HG02943 (cell line): ENCODE measurements around the gene CTBP2.

Experiments
- ATAC-seq: cut with Tn5 transposase; IDR thresholded peaks from one replicate; pipeline ENCODE4 v1.9.1; 2021; ENCODE audit warnings: mild to moderate bottlenecking, low read depth, moderate library complexity; ENCODE audit not compliant: unreplicated experiment

The CTBP2 gene

DNA sequence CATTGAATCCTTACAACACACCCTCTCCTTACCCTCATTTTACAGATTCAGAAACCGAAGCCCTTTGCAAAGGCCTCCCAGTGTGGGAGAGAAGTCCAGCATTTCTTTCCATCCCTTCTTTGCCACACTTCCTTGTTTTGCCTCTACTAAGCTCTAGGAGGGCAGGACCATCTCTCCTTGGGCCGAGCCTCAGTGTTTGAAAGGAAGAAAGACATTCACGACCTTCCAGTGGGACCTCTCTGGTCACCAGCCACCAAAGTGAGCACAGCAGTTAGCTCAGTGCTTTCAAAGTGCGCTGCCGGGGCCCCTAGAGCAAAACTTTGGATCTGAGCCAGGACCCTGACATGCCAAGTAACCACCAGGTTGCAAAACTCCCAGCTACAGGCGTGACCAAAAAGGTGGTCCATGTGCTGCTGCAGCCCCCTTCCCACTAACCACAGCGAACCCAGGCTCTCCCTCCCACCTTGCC is 12.4 kb downstream of the CTBP2 start:
- ATAC-seq = no peak

DNA sequence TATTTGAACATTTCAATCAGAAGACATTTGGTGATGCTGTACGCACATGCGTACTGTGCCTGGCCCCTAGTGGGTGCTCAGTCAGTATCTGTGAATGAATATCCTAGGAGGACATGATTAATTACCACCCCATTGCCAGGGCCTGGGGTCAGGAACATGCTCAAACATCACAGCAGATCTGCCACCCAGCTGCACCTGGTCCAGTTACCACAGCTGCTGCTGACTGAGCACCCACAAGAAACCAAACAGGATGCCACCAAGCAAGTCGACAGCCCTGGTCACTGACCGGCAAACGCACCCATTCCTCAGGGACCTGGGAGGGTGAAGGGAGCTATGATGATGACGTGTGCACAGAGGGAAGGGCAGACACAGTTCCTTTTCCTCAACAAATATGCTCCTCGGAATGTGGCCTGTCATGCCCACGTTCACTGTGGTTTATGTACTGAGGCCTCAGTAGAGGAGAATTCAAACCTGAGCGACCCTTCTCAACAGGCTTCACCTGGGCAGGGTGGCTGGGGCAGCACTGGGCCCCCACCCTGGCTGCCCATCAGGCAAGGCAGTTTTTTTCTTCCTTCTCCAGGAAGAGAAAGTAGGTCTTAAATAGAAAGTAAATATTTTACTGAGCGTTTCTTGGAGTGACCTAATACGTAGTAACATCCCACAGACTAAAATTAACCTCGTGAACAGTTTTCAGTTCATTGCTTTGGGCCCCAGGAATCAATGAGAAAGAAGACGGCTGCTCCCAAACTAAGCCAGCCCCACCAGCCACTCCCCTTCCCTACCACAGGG is 13.4 kb downstream of the CTBP2 start:
- ATAC-seq = no peak

DNA sequence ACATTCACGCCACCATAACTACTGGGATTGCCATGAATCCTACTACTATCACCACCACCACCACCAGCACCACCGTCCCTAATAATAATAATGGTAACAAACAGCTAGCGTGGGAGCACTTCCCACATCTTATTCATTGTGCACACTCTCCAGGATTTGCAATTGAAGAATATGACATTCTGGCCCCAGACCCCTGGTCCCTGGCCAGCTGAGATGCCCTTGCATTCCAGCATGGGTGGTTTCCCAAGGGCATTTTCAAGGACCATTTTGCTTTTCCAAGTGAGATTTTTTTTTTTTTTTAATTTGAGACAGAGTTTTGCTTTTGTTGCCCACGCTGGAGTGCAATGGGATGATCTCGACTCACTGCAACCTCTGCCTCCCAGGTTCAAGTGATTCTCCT is 14.7 kb downstream of the CTBP2 start:
- ATAC-seq = no peak

DNA sequence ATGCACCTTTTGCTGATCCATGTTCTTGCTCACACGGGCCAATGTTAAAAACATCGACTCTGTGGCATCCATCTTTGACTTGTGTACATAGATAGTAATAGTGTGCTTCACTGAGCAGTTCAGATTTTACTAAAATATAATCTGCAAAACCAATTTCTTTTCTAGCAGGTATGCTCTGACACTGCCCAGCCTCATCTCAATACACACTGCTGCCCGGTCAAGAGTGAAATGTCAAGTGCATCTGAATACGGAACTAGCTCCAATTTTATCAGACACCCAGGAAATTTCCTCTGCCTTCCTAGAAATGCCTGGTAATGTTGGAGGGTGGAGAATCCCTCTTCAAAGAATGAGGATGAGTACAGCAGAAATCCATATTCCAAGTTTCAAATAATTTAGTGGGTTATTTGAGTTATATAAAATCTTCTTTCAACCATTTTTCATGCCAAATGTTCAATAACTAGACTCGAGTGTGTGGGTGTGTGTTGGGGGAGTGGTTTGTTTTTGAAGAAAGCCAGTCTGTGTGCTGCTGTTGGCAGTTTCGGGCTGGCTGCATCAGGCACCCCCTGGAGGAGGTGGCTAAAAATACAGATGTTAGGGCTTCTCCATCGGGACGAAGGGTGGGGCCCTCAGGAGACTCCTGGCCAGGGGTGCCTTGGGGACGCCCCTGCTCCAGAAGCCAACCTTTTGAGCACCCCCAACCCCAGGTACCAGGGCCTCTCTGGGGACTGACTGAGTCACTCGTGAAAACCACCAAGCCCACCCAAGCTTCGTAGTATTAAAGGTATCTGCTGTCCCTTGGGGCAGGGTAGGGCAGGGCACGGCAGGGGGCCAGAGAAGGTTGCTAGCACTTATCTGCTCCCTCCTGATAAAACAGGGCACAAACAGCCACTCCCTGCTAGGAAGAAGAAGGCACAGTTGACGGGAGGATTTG is 15.4 kb downstream of the CTBP2 start:
- no peak for ATAC-seq

DNA sequence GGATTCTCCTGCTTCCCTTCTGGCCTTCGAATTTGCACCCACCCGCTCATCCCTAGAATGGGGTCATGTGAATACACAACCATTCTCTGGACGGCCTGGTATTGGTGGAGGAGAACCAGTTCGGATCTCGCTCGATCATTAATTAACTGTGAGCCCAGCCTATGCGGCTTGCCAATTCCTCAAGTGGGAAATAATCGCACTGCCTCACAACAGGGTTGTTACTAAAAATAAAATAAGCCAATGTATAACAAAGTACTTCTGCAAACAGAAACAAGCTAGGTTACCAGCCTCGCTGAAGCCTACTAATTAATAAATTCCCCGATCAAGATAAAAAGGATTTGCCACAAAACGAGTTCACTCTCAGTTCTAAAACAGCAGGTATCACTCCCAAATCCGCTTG is 16.2 kb downstream of the CTBP2 start:
- no peak for ATAC-seq

DNA sequence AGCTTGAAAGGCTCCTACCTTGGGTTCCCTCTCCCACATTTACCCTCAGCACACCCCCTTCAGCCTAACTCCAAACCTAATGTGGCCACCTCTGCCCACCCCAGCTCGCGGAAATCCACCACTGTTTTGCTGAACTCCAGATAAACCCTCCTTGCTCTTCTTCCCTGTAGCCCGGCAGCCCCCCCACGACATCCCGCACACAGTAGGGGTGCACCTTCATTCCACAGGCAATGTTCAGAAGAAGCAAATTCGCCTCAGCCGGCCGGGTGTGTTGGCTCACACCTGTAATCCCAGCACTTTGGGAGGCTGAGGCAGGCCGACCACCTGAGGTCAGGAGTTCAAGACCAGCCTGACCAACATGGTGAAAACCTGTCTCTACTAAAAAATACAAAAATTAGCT is 17.4 kb downstream of the CTBP2 start:
- no peak for ATAC-seq

DNA sequence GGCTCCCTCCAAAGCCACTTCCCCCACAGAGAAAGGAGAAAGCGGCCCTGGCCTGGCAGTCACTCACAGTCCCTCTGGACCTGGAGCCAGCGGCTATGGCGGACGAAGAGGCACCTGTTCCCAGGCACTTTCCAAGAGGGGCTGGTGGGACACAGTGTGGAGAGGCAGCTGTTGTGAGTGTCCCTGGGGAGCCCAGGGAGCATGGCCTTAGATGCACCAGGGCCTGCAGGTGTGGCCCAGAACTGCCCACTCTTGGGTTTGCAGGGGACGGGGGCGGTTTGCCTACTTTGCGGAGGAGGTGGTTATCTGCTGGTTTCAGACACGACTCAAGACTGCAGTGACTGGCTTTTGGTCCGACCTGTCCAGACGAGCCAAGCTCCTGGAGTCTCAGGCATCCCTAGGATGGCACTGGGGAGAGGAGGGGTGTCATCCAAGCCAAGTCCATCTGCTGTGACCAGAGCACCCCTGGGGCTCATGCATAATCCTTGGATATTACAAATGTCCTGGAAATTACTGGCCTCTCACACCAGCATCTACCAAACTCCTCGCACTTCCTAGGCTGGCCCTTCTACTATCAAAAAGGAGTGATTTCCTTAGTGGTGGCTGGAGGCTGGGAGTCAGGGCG is 18.4 kb downstream of the CTBP2 start:
- ATAC-seq = no peak

DNA sequence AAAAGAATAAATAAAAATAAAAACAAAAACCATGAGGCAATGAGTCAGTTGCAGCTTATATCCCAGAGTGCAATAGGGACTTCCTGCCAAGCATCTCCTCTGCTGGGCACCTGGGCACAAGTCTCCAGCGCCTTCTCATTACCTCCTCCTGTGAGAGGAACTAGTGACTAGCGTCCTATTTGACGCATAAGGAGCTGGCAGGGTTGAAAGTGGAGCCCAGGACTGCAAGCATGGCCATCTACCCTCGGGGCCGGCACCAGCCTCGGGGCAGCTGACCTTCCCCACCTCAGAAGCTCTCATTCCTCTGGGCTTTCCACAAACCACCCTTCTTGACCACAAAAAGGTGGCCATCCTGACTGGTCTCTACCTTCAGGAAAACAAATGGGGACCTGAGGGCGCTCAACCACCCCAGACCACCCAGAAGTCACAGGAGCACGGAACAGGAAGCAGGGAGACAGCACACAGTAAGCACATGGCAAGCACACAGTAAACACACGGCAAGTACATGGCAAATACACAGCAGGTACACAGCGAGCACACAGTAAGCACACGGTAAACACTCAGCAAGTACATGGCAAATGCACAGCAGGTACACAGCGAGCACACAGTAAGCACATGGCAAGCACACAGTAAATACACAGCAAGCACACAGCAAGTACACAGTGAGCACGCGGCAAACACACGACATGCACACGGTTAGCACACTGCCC is 19.1 kb downstream of the CTBP2 start:
- no peak for ATAC-seq

DNA sequence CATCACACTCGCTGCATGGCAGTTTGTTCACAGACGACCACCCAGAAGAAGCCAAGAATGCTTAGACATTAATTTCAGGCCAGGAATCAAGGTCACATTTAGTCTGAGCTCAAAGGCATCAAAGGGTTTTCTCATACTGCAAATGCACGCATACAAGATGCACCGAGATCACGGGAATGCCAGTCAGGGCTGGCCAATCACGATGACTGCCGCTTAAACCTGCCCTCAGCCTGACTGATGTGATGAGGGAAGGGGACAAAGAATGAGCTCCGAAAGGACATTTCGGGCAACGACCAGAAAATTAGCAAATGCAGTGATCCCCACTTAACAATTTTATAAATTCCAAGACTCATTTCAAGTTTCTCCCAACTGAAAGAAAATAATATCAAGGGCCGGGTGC is 20.2 kb downstream of the CTBP2 start:
- ATAC-seq = no peak

DNA sequence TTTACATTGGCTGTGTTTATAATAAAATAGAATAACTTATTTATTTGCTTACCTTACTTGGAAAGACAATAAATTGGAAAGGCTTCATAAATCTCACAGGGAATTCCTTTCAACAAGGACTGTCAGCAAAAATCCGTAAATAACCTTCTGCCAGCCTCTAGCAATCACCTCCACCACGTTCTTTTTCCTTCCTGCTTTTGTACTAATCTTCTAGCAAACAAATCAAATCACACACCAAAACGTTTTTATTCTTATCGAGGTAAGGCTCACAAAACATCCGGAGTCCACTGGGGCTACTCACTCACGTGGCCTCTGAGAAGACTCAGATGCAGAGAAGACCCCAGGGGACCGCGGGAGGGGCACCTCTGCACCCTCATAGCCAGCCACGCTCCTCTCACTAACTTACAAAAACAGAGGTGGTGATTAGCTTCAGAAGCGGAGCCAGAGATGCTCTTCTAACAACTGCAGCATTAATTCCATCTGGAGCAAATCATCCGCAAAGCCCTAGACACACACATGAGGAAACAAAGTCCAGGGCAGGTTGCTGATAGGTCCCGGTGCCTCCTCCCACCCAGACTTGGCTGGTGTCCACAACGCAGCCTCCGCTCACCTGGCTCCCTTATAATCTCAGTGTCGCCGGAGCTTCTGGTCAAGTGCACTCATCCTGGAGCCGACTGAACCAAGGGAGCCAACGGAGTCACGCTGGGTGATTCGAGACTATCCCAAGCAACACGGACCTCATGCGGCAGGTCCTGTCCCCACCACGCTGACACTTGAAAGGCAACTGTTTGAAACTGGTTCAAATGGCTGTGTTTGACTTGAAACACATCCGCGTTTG is 22.5 kb downstream of the CTBP2 start:
- ATAC-seq = no peak

DNA sequence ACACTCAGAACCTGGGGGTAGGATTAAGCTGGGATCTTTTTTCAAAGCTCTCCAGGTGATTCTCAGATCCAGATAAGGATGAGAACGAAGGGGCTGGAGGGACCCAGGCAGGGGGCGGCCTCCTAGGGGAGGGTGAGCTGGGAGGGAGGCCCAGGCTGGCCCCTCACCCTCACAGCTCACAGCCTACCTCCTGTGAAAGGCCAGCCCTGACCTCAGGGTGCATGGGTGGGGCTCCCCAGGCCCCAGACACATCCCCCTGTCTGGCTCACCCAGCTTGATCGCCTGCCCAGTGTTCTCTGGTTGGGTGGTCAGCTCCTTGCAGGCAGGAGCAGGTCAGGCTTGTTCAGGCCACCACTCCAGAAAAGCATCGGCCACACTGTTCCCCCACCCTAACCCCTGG is 24.3 kb downstream of the CTBP2 start:
- no peak for ATAC-seq

DNA sequence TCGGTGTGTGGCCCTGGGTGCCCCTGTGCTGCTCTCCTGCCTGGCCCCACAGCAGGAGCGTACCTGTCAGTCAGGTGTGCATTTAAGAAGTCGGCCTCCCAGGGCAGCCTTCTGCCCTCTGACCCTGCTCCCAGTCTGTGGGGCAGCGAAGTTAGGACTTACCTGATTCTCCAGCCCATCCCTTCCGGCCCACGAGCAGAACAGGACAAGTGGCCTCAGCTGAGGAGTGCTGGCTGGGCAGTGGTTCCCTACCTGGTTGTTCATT is 24.7 kb downstream of the CTBP2 start:
- no peak for ATAC-seq

DNA sequence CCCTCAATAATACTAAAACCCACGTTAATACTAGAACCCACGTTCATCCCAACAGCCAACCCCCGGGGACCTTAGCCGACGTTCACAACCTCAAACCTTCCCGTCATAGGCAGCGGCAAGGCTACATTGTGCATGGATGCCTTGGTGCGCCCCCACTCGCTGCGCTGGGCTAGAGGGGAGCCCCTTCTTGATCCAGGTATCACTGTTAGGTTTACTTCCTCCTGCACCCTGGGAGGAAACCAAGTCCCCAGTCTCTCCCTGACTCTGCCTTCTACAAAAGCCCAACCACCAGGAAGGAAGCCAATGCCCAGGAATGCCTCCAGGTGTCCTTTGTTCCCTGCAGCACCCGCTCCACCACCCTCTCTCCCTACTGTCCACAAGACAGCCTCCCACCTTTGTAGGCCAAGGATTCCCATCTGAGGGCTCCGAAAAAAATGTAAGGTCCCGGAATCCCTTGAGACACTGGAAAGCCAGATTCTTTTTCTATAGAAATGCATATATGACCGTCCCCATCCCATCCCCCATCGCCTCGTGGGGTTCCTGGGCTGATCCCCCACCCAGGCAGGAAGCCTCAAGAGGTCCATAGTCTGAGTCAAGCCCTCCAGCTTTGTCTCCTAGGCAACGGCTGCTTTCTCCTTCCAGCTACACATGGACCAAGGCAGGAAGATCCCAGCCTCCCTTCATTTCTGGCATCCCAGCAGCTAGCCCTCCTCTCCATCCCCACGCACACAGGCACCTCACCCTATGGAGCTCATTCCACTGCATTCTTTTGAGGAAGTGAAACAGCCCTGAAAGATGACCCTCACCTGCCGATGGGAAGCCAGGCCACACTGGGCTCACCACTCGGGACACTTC is 25.2 kb downstream of the CTBP2 start:
- no peak for ATAC-seq

DNA sequence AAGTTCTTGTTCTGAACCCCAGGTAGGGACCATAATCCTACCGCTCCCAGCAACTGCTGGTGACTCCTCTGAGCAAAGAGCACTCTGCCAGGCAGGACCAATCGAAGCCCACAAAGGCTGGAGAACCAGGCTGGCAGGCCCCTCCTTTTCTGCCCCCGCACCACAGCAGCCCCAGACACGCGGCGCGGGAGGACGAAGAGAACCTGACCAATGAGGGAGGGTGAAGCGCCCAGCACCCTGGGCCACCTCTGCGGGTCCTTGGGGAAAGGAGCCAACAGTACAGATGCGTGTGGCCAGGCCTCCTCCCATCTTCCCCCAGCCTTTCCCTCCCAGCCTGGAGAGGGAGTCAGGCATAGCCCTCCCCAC is 25.9 kb downstream of the CTBP2 start:
- no peak for ATAC-seq

DNA sequence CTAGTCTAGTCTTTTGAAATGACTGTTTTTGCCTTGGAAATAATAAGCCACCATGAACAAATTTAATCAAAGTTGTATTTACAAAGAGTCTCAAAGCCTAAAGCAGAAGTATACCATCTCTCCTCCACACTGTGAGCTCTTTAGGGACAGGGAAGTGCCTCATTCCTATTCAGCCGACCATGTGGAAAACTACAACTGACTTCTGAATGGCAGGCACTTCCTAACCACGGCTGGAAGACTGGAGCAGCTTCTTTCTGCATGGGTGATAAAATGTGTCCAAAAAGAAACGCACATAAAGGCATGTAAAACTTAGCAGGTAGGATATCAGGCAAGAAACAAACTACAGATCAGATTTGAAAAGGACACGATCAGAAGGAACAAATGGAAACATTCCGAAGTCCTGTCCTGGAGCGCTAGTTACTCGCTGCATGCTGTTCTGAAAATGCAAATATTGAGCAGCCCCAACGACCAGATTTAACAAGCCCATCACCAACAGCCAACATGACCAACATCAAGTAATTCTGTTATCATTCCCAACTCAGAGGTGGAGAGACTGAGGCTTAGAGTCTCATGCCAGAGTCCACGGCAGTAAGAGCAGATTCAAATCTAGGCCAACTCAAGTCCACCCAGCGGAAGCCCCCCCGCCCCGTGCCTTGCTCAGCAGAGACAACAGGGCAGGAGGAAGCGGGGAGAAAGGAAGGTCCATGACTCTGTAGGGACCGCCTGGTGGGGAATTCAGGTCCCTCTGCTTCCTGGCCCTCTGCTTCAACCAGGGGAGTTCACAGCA is 26.5 kb downstream of the CTBP2 start:
- no peak for ATAC-seq

DNA sequence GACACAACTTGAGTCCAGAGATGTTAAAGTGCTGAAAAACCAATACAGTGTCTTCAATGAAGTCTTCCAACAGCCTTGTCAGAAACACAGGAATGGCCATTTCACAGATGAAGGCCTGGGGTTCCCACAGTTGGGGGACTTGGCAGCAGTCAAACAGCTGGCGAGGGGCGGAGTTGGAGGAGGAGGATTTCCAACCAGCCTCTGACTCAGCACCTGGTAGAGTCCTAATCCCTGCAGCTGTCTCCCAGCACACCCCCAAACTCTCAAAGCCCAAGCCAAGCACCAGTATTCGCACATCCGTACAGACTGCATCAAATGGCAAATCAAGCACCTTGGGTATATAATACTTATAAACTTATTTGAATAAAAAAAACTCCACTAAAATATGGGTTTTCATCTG is 28.0 kb downstream of the CTBP2 start:
- ATAC-seq = no peak

DNA sequence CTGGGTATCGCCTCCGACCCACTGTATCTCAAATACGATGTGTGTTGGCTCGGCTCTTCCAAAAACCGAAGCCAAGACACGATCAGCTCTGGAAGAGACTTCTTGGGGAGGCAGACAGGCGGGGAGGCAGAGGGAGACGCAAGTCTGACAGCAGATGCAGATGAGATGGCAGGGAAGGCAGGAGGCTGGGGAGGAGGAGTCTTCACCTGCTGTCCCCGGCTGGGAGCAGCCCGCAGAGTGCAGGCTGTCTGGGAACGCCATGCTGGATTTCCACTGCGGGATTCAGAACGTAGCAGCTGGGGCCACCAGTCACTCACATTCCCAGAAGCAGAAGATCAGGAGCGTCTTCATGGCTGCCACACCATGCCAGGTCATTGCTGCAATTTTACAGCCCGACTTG is 29.4 kb downstream of the CTBP2 start:
- ATAC-seq = no peak

DNA sequence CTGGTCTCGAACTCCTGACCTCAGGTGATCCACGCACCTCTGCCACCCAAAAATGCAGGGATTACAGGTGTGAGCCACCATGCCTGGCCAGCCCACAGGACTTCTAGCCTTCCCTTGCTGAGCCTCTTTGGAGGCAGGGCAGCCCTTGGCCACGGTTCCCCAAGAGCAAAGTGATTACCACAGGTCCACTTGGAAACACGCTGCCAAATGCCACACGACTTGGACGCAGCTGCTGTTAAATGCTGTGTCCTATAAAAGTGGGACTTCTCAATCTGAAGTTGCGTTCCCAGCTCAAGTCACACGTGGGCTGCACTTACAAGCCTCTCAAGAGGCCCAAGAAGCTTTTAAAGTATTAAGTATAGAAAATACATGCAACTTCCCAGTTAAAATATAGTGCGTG is 30.1 kb downstream of the CTBP2 start:
- no peak for ATAC-seq
